MV-4-11 (cell line): ENCODE results near the gene ATP1B1.
A peak's percentile ranks its signal among the peaks of the same experiment; 100 is the strongest.

Experiments used
- DNase-seq: peaks from one replicate; lab custom pipeline; 2025; lab: John Stamatoyannopoulos, UW

The ATP1B1 gene

DNA sequence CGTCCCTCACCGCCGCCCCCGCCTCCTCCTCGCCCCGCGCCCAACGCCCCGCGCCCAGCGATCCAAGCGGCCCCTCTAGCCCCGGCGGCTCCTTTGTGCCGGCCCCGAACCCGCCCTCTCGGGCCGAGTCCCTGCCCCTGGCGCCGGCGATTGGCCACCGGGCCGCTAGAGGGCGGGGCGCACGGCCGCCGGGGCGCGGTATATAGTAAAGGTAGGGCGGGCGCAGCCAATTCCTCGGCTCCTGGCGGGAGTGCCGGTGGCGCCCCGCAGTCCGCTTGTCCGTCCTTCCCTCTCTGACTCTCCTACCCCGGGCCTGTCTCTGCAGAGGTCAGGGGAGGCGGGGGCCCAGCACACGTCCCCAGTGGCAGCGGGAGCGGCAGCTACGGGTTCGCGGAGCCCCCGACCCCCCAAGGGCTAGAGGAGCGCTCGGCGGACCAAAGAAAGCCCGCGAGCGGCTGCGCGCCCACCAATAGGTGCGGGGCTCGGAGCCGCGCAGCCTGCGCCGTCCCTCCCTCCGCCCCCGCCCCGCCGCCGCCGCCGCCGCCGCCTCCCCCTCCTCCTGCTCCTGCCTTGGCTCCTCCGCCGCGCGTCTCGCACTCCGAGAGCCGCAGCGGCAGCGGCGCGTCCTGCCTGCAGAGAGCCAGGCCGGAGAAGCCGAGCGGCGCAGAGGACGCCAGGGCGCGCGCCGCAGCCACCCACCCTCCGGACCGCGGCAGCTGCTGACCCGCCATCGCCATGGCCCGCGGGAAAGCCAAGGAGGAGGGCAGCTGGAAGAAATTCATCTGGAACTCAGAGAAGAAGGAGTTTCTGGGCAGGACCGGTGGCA lies at the start of gene ATP1B1:
TSS of gene ATP1B1 (plus strand) at position 596 of the 826 bp plus-strand sequence. CDS start at position 736, 140 bp downstream.
- peak; percentile 45 for DNase-seq

GRCh38 chr1:169059421-169059820 lies 47.1 kb upstream of the ATP1B1 start:
- DNase-seq: no peak

DNA sequence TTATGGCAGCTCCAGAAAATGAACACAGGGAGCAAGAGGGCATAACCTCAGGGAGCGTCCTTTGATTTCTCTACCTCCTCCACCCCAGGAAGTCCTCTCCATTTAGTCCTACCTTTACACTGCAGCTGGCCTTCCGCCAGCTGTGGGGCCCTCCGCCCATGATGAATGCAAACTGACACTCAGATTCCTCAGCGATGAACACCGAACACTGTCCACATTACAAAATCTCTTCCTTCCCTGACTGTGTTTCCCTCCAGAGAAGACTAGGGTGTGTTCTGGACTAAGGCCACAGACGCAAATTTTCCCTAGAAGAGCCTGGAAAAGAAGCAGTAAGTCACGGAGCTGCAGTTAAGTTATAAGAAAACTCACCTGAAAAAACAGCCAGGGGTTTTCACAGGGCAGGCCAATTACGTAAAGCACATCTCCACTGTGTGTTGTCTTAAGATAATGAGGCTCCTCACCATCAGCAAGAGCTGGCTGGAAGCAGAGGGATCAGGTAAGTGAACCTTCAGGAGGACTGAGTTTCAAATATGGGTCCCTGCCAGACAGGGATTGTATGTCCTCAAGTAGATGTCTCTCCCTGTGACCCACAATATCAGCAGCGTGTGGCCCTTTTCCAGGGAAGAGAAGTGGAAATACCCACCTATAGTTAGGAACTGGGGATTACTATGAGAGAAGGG lies 46.3 kb upstream of the ATP1B1 start:
- no peak for DNase-seq

GRCh38 chr1:169060919-169061639 lies 45.4 kb upstream of the ATP1B1 start:
- peak; percentile 66 for DNase-seq

- DNase-seq: no peak
Observed at GRCh38 chr1:169062152-169062551, 44.3 kb upstream of the ATP1B1 start.

DNA sequence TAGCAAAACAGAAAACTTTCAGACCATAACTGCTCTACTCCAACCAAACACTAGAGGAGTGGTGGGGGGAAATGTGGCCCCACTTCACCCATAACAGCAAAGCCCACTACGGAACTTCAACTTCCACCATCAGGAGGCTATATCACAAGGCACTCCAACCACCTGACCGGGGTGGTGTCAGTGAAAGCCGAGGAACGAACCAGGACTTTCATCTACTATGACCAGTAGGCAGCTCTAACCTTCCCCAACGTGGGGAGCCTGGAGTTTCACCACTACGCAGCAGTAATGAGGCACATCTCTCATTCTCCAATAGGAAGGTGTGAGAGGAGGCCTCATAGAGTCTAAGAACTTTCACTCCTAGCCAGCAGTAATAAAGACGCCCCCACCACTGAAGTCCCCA lies 42.4 kb upstream of the ATP1B1 start:
- DNase-seq: no peak

DNA sequence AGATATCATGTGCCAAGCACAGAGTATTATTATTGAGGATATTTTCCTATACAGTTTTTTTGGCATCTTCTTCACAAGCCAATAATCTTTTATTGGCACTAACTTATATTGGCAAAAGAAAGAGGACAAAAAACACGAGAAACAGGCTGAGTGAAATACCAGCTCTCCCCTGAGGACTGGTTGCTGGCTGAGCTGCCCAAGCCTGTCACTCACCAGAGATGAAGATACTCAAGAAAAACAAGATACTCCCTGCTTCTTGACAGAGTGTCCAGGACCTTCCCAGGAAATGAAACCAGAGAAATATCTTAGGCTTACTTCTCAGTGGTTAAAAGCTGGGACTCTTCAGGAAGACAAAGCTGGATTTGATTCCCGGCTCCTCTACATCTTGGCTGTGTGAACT lies 35.9 kb upstream of the ATP1B1 start:
- DNase-seq: no peak

DNA sequence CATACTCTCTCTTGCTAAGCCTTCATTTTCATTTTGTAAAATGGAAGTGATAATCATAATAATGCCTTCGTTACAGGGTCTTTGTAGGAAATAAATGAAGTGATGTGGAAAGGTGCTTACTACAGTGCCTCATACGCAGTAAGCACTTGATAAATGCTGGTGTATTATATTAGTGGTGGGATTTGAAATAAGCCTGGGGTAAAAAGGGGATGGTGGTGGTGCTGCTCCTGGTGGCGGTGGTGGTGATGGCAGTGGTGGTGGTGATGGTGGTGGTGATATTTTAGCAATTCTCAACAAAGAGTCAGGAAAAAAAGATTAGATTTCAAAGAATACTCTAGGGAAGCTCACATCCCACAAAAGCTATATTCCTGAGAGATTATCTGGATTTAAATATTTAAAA lies 35.5 kb upstream of the ATP1B1 start:
- DNase-seq: no peak

GRCh38 chr1:169072945-169073725 lies 33.4 kb upstream of the ATP1B1 start:
- DNase-seq: no peak

DNA sequence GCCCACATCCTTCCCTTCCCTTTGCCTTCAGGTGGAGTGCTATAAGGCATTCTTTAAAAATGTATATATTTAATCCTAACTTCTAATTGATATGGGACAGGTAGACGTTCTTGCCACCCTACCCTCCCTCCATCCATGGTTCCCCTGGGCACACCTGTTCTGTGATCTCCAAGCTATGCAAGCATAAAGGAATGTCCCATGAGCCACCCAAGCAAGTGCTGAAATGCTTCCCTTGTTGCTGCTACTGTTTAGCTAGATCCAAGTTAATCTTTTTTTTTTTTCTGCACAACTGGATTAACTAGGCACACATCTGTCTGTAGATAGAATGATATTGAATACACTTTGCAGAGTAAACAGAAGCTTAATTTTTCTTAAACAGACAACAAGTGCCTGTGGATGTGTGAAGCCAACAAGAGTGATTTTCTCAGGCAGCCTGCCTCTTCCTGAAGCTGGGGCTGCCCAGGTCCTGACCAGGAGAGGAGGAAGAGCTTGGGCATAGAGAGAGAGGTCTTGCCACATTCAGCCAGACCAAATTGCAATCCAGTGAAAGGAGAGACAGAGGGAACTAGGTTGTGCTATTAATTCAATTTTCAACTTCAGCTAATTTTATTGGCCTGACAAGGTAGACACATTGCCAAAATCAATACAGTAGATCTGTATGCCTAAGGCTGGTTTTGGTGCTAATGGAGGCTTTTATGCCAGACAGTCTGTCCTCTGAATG lies 28.2 kb upstream of the ATP1B1 start:
- DNase-seq: no peak

DNA sequence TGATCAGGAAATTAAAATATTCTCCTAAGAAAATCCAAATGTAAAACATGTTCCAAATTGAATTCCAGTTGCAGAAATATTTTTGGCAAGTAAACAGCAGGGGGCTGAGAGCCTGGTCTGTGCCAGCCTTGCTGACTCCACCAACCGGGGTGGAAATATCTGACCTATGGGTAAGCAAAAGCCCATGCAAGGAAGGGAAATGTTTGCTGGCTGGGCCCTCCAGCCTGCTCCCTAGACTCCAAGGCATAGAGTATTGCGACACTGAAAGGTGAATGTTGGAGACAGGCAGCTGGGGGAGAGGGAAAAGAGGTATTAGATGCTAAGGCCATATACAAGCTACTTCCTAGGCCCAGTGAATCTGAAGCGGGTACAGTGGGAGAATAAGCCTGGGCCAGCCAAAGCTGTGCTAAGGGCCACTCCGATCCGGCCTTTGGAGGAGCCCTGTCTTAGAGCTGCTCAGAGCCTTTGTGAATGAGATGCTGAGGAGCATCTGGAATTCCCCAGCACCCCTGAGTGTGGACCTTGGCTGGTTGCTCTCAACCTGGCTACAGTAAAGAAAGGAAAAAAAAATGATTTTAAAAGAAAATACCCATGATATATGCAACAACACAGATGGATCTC lies 24.9 kb upstream of the ATP1B1 start:
- DNase-seq: no peak

- DNase-seq: no peak
Observed at GRCh38 chr1:169085911-169086310, 20.6 kb upstream of the ATP1B1 start.

- DNase-seq: no peak
Observed at GRCh38 chr1:169086603-169087455, 19.7 kb upstream of the ATP1B1 start.

- DNase-seq: no peak
Observed at GRCh38 chr1:169087876-169088275, 18.6 kb upstream of the ATP1B1 start.

DNA sequence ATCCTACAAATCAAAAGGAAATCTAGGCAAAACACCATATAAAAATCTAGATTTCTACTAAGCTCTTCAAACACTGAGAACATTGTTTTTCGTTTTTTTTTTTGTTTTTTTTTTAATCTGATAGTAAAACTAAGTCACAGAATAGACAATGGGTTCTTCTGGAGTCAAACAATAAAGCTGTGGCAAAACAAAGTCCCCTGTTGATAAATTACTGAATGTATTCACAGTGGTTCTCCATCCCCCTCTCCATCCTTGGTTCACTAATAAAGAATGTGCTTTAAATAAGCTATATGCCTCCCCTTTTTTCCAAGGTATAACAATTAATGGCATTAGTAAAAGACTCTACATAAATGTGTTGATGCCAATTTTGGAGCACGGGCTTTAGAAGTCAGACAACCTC lies 16.7 kb upstream of the ATP1B1 start:
- no peak for DNase-seq

DNA sequence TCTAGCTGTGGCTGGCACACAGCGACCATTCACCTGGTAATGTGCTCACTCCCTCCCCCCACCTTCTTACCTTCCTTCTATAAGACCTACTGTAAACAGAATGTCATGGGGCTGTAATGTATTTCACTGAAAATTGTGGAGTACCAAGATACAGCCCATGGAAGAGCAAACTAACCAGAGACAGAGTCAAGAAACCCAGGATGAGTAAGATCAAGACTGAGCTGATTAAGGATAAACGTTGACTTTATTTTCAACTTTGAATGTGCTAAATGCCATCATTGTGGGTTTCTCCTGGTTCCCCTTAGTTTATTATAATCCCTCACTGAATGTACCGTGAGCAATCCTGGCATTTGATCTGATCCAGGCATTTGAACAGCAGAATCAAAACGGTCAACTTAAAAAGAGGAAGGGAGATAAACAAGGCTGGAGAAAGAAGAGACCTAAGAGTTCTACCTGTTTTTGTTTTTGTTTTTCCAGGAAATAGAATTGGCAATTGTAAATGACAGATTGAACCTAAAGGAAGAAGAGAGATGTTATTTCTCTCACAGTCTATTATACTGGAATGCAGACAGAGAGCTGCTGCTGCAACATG lies 16.1 kb upstream of the ATP1B1 start:
- DNase-seq: no peak

- DNase-seq: no peak
Observed at GRCh38 chr1:169090900-169091311, 15.6 kb upstream of the ATP1B1 start.

DNA sequence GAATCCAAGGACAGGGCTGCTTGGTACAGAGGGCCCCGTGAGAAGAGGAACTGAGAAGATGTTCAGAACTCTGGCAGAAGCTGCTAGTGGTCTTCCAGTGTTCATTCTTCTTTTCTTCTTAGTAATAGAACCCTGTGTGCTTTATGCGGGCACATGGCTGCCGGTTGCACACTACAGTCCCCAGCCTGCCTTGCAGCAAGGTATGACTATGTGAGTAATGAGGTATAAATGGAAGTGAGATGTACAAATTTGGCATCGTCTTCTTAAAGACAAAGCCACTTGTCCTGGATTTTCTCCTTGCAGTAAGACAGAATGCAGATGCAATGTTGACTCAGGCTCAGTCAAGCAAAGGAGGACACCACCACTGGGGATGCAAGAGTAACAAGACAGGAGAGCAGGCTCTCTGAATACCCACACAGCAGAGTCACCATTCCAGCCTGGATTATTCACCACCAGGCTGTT lies 15.0 kb upstream of the ATP1B1 start:
- DNase-seq: peak; percentile 21

- no peak for DNase-seq
Observed at GRCh38 chr1:169092399-169092798, 14.1 kb upstream of the ATP1B1 start.
